Prostate gland (tissue), 2 donors: Measurements from ENCODE around the gene SGO1.

ENCODE experiments used
- CTCF ChIP-seq, 4 experiments: fragments of 200-600 bp in 2 of 4; fragments of 450-650 bp in 2 of 4; sonication (generic) in 2 of 4; IDR thresholded peaks; 1 replicate in 3 of 4; 2 replicates in 1 of 4; pipeline ENCODE4 v1.5.1; 2016 to 2019; ENCODE audit warnings: antibody characterized with exemption in 4 of 4, mild to moderate bottlenecking in 2 of 4, moderate library complexity in 2 of 4
- POLR2A ChIP-seq: fragments of 450-650 bp; IDR thresholded peaks from one replicate; pipeline ENCODE4 v1.6.1; 2016; ENCODE audit warnings: antibody characterized with exemption, mild to moderate bottlenecking

GRCh38 chr3:20154078-20154477 is 31.9 kb downstream of the SGO1 start:
- TF ChIP-seq CTCF (IDR thresholded peaks at IDR 0.05) (no peak), POLR2A (no peak)
